GM18502 (cell line): ENCODE measurements around the gene MAP1LC3B2.

Source experiments
- ATAC-seq: cut with Tn5 transposase; IDR thresholded peaks from one replicate; pipeline ENCODE4 v1.9.1; 2021; ENCODE audit warnings: mild to moderate bottlenecking; ENCODE audit not compliant: unreplicated experiment, poor library complexity

MAP1LC3B2 gene

GRCh38 chr12:116609319-116610114 is 50.3 kb downstream of the MAP1LC3B2 start:
- no peak for ATAC-seq

GRCh38 chr12:116610971-116611541 is 51.9 kb downstream of the MAP1LC3B2 start:
- no peak for ATAC-seq

GRCh38 chr12:116612436-116612835 is 53.3 kb downstream of the MAP1LC3B2 start:
- ATAC-seq = no peak

GRCh38 chr12:116613256-116613655 is 54.1 kb downstream of the MAP1LC3B2 start:
- no peak for ATAC-seq

- no peak for ATAC-seq
Measured at GRCh38 chr12:116614194-116614915, 55.2 kb downstream of the MAP1LC3B2 start.

GRCh38 chr12:116615141-116615861 is 56.1 kb downstream of the MAP1LC3B2 start:
- ATAC-seq = no peak

- ATAC-seq = no peak
Measured at GRCh38 chr12:116616536-116617248, 57.5 kb downstream of the MAP1LC3B2 start.

GRCh38 chr12:116619246-116619645 is 60.1 kb downstream of the MAP1LC3B2 start:
- ATAC-seq = no peak

GRCh38 chr12:116620124-116620491 is 60.9 kb downstream of the MAP1LC3B2 start:
- ATAC-seq = no peak

- ATAC-seq = no peak
Measured at GRCh38 chr12:116620492-116621191, 61.5 kb downstream of the MAP1LC3B2 start.

- ATAC-seq = no peak
Measured at GRCh38 chr12:116621194-116621593, 62.0 kb downstream of the MAP1LC3B2 start.

GRCh38 chr12:116624516-116624915 is 65.3 kb downstream of the MAP1LC3B2 start:
- ATAC-seq = no peak

GRCh38 chr12:116626153-116626552 is 67.0 kb downstream of the MAP1LC3B2 start:
- no peak for ATAC-seq
